PC-3 (cell line): ENCODE results near the gene DNER. TPM values are rescaled to one million over a fixed set of nuclear protein-coding genes. Genes with fewer than 3 reads are reported as not detected.
"Not testable (repeated sequence)": the region's sequence is repeated elsewhere in the genome, so short reads cannot be mapped to it uniquely, and the experiment has no call there.

Experiments used
- ATAC-seq: fragments of 200-7000 bp; cut with Tn5 transposase; 2 replicates; pipeline ENCODE4 v1.9.1; 2020; ENCODE audit warnings: mild to moderate bottlenecking, moderate library complexity
- BruUV-seq: library from RNA; stranded (reverse); fragments of 400-500 nt; replicated peaks from 2 replicates; lab custom pipeline; 2021; lab: Mats Ljungman, UMichigan
- CTCF ChIA-PET: fragments of 300-600 bp; sonication (Branson Sonifier 250); formaldehyde crosslinking; loops from one replicate; lab custom pipeline; 2022; ENCODE audit warnings: antibody characterized with exemption; lab: Charles Lee
- POLR2A ChIA-PET: fragments of 300-600 bp; sonication (Branson Sonifier 250); formaldehyde crosslinking; loops from one replicate; lab custom pipeline; 2022; ENCODE audit warnings: antibody characterized with exemption; ENCODE audit not compliant: unreplicated experiment; lab: Charles Lee
- DNase-seq: peaks from one replicate; pipeline ENCODE4 v3.0.0-alpha.2; 2015
- H2AFZ ChIP-seq: fragments of 300-600 bp; sonication (generic); 2 replicates; pipeline ENCODE4 v1.6.0; 2016; ENCODE audit warnings: antibody characterized with exemption, low read length
- H3F3A ChIP-seq: fragments of 300-600 bp; sonication (generic); one replicate; pipeline ENCODE4 v1.6.0; 2017; ENCODE audit warnings: antibody characterized with exemption, low read length, control low read depth, mild to moderate bottlenecking; ENCODE audit not compliant: unreplicated experiment
- H3K27ac ChIP-seq: fragments of 300-600 bp; sonication (generic); 2 replicates; pipeline ENCODE4 v1.5.1; 2016; ENCODE audit warnings: mild to moderate bottlenecking, low read length
- H3K27me3 ChIP-seq: fragments of 300-600 bp; sonication (generic); 2 replicates; pipeline ENCODE4 v1.6.1; 2016; ENCODE audit warnings: low read length, mixed read lengths
- H3K36me3 ChIP-seq: fragments of 300-600 bp; sonication (generic); 2 replicates; pipeline ENCODE4 v1.6.1; 2016; ENCODE audit warnings: low read depth, mixed run types, low read length, mixed read lengths
- H3K4me1 ChIP-seq: fragments of 300-600 bp; sonication (generic); 2 replicates; pipeline ENCODE4 v1.5.1; 2016; ENCODE audit warnings: low read length; ENCODE audit not compliant: insufficient read depth
- H3K4me2 ChIP-seq: fragments of 300-600 bp; sonication (generic); 2 replicates; pipeline ENCODE4 v1.6.0; 2016; ENCODE audit warnings: low read length
- H3K4me3 ChIP-seq: fragments of 300-600 bp; sonication (generic); 2 replicates; pipeline ENCODE4 v1.5.1; 2016; ENCODE audit warnings: mild to moderate bottlenecking, low read length, mixed read lengths
- H3K79me2 ChIP-seq: fragments of 300-600 bp; sonication (generic); 2 replicates; pipeline ENCODE4 v1.6.1; 2017; ENCODE audit warnings: low read length, mixed read lengths
- H3K9ac ChIP-seq: fragments of 300-600 bp; sonication (generic); 2 replicates; pipeline ENCODE4 v1.6.0; 2016; ENCODE audit warnings: mild to moderate bottlenecking, low read length
- H3K9me2 ChIP-seq: fragments of 300-600 bp; sonication (generic); replicated peaks from 2 replicates; pipeline ENCODE4 v1.6.1; 2016; ENCODE audit warnings: mixed run types, low read length, mixed read lengths
- H3K9me3 ChIP-seq: fragments of 300-600 bp; sonication (generic); 2 replicates; pipeline ENCODE4 v1.6.1; 2016; ENCODE audit warnings: low read length, mixed read lengths
- H4K20me1 ChIP-seq: fragments of 300-600 bp; sonication (generic); 2 replicates; pipeline ENCODE4 v1.6.1; 2016; ENCODE audit warnings: low read length, mixed read lengths
- EZH2 ChIP-seq: fragments of 300-600 bp; sonication (generic); IDR thresholded peaks from one replicate; pipeline ENCODE4 v1.6.1; 2017; ENCODE audit warnings: antibody characterized with exemption, mild to moderate bottlenecking, low read length; ENCODE audit not compliant: unreplicated experiment
- EZH2phosphoT487 ChIP-seq: fragments of 300-600 bp; sonication (generic); IDR thresholded peaks from 2 replicates; pipeline ENCODE4 v1.6.1; 2018; ENCODE audit warnings: mild to moderate bottlenecking, antibody characterized with exemption, low read length, borderline replicate concordance
- intact Hi-C: fragments of 100-400 bp; cut with micrococcal nuclease; formaldehyde crosslinking; loops from 2 replicates; pipeline ENCODE4 v1.9.0; 2023
- total RNA-seq: library from RNA; depleted of rRNA; stranded (reverse); fragments of >200 nt; gene quantifications from 2 replicates; pipeline ENCODE4 v1.2.3, GENCODE V29; 2014
- TF ChIP-seq, protein P1 (sequence below): fragments of 300-600 bp; sonication (generic); conservative IDR thresholded peaks from 2 replicates; pipeline ENCODE4 v1.5.1; 2017; ENCODE audit warnings: antibody characterized with exemption, low read depth, mild to moderate bottlenecking, low read length

The DNER gene
- total RNA-seq, 1 experiment from 2014 or later = 1.1 TPM

DNA sequence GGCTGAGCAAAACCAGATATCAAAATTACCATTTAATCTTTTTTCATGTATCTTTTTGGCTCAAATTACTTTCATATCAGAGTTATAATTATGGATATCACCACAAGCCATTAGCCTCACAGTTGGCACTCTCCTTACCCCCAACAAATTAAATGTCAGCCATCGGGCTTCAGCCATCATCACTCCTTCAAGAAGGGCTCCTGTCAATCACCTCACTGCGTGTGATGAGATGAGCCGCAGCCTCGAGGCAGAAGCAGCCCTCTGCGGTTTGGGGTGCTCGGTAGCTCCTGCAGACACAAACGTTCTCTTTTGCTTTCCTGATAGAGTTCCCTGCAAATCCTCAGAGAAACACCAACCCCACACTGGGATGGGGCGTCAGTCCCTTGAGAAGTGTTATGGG lies 94.1 kb downstream of the DNER start:
- no TSS peak for BruUV-seq
- ATAC-seq (no peak), DNase-seq (no peak)
- TF ChIP-seq, protein P1, sequence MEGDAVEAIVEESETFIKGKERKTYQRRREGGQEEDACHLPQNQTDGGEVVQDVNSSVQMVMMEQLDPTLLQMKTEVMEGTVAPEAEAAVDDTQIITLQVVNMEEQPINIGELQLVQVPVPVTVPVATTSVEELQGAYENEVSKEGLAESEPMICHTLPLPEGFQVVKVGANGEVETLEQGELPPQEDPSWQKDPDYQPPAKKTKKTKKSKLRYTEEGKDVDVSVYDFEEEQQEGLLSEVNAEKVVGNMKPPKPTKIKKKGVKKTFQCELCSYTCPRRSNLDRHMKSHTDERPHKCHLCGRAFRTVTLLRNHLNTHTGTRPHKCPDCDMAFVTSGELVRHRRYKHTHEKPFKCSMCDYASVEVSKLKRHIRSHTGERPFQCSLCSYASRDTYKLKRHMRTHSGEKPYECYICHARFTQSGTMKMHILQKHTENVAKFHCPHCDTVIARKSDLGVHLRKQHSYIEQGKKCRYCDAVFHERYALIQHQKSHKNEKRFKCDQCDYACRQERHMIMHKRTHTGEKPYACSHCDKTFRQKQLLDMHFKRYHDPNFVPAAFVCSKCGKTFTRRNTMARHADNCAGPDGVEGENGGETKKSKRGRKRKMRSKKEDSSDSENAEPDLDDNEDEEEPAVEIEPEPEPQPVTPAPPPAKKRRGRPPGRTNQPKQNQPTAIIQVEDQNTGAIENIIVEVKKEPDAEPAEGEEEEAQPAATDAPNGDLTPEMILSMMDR = no peak
- no peak for TF ChIP-seq EZH2phosphoT487
- TF ChIP-seq EZH2 = no peak
- Histone ChIP-seq H3K27me3 (no peaks in the 10 kb centered on the region), H3K27ac (no peak overlapping the region), H4K20me1 (no peaks in the 10 kb centered on the region), H3F3A (no peaks in the 10 kb centered on the region), H3K4me2 (no peak overlapping the region), H3K9me2 (no peaks in the 10 kb centered on the region), H3K9me3 (no peaks in the 10 kb centered on the region), H3K36me3 (no peaks in the 10 kb centered on the region), H3K4me3 (no peak overlapping the region), H2AFZ (no peak overlapping the region), H3K4me1 (no peaks in the 10 kb centered on the region), H3K9ac (no peak overlapping the region), H3K79me2 (no peaks in the 10 kb centered on the region)
- ChIA-PET CTCF (no interaction called here), POLR2A (no interaction called here)
- intact Hi-C loops = no loop called here

DNA sequence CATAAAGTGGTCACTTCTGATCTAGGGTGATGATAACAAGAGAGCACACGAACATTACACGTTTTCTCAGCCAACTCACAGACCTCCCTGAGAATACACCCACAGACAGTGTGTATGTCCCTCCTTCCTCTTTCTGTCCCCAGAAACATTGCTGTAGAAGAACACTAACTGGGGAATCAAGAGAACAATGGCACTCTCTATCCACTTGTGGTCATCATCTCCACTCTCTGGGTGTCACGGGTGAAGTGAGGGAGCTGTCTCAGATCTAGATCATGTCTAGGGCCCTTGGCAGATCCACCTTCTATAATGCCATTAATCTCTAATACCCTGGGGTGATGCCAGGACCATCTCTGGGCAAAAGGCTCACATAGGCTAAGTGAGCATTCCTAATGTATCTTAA lies 97.9 kb downstream of the DNER start:
- Histone ChIP-seq H3K4me1 (peaks cover 3% of the 10 kb centered on the region; the same call in 1 of the 2 replicates), H2AFZ (no peak overlapping the region), H3K4me3 (no peak overlapping the region), H3K27ac (no peak overlapping the region), H3K36me3 (no peaks in the 10 kb centered on the region), H3K4me2 (no peak overlapping the region), H3F3A (no peaks in the 10 kb centered on the region), H3K9me2 (no peaks in the 10 kb centered on the region), H4K20me1 (no peaks in the 10 kb centered on the region), H3K9me3 (no peaks in the 10 kb centered on the region), H3K9ac (no peak overlapping the region), H3K79me2 (no peaks in the 10 kb centered on the region), H3K27me3 (no peaks in the 10 kb centered on the region)
- ChIA-PET POLR2A (no interaction called here), CTCF (no interaction called here)
- intact Hi-C loops = no loop called here
- TF ChIP-seq, protein P1 = no peak
- no peak for TF ChIP-seq EZH2phosphoT487
- no peak for TF ChIP-seq EZH2
- BruUV-seq = no TSS peak
- DNase-seq (no peak), ATAC-seq (no peak)

DNA sequence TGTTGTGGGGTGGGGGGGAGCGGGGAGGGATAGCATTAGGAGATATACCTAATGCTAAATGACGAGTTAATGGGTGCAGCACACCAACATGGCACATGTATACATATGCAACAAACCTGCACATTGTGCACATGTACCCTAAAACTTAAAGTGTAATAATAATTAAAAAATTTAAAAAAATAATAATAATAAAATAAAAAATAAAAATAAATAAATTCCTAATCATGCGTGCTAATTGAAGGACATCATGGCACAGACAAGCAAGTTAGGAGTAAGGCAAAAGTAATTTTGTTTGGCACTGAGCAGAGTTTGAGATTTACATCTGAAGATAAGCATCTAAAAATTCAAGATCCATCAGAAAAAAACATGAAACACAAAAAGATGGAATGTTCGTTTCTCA lies 100.3 kb downstream of the DNER start:
- H3K4me1 ChIP-seq = peaks cover 12% of the 10 kb centered on the region
- H3K4me3 ChIP-seq, H3K9me2 ChIP-seq, H2AFZ ChIP-seq, CTCF ChIA-PET, POLR2A ChIA-PET, intact Hi-C loops, H4K20me1 ChIP-seq, H3K9me3 ChIP-seq, DNase-seq, H3K79me2 ChIP-seq, H3K9ac ChIP-seq, ATAC-seq, H3F3A ChIP-seq, H3K27ac ChIP-seq, H3K36me3 ChIP-seq, H3K4me2 ChIP-seq, H3K27me3 ChIP-seq, BruUV-seq: not testable (repeated sequence)
